Stimulated activated CD4-positive, alpha-beta T cell treated with anti-CD3 and anti-CD28 coated beads, Interleukin-12 subunit alpha, Interleukin-12 subunit beta, amount 100 ng/mL, for 48 hours (primary cell): ENCODE data around the gene RNU6-8.

Experiments
- DNase-seq, 3 donors: peaks; one replicate each; pipeline ENCODE4 v3.0.0-alpha.2; 2020; ENCODE audit warnings: low read depth in 2 of 3, low spot score in 1 of 3

RNU6-8 gene

DNA sequence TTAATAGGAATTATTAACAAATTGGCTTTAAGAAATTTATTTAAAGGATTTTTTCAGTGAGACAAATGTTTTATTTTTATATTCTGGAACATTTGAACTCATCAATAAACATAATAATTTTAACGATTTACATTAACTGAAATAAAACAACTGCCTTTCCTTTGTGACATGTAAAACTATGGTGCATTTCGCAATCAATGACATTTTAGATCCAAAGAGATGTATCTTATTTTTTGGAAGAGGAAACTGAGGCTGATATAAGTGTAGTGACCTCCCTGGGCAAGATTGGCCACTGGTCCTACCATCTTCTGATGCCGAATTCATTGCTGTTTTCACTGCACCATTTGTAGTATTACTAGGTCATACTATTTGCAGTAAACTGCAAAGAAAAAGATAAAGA, 2.5 kb upstream of the RNU6-8 start:
- DNase-seq = no peak

DNA sequence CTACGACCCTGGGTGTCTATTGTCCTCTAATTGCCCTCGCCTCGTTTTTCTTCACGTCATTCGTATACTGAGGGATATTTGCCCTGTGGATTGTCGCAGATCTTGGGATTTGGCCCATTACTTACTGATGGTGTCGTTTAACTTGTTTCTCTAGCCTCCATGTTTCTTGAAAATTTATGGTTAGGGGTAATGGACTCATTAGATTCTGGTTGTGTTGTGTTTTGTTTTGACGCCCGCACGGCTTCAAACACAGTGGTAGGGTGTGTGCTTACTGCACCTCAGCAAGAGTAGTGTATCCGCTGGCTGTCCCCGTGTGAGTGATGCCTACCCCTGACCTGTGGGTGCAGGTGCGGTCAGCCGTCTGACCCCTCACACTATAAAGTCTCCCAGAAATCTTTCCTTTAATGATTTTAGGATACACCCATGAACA, 874 bp upstream of the RNU6-8 start:
- DNase-seq = no peak

DNA sequence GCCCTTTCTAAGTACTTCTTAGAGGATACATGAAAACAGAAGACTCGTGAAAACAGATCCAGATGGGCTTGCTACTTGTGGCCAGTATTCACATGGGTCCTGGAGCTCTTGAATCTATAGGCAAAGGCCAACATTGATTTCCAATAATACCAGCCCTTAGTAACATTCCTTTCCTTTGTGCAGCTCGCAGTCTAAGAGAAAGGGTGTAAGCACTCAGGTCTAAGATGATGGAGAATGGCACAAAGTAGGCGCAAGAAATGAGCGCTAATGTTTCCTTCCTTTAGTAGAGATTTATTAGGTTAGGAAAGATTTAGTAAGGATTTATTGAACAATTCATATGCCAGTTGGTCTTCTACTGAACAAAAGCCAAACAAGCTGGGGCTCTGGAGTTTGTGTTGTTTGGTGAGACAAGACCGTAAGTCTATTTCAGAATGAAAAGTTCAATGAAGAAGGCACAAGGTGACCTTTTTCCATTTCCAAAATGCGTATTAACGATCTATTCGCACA, 525 bp downstream of the RNU6-8 start:
- DNase-seq = no peak

- DNase-seq = peak in 1 of 3 donors; percentile 5
Observed at GRCh38 chr14:32201816-32202490, 1.1 kb downstream of the RNU6-8 start, which contains the start of gene RNU6-7. TSS of gene RNU6-7 (plus strand) at chr14:32202045.

DNA sequence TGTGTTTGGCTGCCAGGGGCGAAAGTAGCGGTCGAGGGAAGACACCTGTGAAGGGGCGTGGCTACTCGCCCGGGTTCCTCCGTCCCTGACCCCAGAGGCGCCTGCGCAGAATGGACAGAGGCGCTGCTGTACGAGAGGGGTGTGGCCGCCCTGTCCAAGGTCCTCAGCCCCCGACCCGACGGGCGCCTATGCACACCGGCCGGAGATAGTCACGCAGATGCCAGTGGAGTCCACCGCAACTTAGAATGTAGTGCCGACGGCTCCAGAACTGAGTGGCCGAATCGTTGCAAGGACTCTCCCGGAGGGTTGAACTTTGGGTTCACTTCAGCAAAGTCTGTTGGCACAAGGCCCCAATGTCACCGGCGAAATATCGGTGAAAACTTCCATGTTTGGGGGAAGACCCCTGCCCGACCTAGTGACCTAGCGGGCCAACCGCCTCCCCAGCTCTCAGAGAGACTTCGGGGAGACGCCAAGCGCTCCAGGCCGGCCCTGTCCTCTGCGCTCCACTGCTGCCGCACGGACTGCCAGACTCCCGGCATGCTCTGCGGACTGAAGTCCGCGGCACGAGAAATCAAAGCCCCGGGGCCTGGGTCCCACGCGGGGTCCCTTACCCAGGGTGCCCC, 1.8 kb downstream of the RNU6-8 start:
- DNase-seq = peak; percentile 62 to 74 (median 62)

- no peak for DNase-seq
Observed at GRCh38 chr14:32200368-32201192, 2.5 kb downstream of the RNU6-8 start.

- DNase-seq = peak in 1 of 3 donors; percentile 6
Observed at GRCh38 chr14:32197919-32198318, 5.2 kb downstream of the RNU6-8 start.

DNA sequence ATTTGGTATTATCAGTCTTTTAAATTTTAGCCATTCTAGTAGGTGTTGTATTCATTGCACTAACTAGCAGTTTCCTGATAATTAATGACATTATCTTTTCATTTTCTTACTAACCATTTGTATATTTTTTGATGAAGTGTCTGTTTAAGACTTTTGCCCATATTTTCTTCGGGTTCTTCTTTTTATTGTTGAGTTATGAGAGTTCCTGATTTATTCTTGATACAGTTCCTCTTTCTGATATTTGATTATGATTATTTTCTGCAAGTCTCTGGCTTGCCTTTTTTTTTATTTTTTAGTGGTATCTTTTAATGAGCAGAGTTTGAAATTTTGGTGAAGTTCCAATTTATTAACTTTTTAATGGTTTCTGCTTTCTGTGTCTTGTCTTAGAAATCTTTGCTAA, 7.4 kb downstream of the RNU6-8 start:
- DNase-seq = no peak

GRCh38 chr14:32193532-32193931, 9.5 kb downstream of the RNU6-8 start:
- DNase-seq = no peak

GRCh38 chr14:32192712-32193373, 10.2 kb downstream of the RNU6-8 start:
- DNase-seq = peak in 1 of 3 donors; percentile 12

- no peak for DNase-seq
Observed at GRCh38 chr14:32190673-32191072, 12.4 kb downstream of the RNU6-8 start.

DNA sequence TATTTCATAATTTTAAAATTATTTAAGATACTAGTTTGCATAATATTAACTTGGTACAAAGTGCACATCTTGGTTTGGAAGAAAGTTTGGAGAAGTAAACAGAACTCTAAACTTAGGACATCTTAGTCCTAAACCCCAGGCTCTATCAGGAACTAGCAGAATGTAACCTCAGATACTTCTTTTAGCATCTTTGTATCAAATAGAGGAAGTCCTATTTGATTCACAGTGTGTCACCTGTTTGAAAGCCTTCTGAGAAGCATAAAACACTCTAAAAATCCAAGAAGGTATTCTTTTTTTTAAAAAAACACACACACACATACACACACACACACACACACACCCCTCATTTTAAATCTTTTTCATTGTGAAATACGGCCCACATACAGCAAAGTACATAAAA, 13.3 kb downstream of the RNU6-8 start:
- no peak for DNase-seq

- DNase-seq = no peak
Observed at GRCh38 chr14:32186248-32186647, 16.8 kb downstream of the RNU6-8 start.

GRCh38 chr14:32185097-32185496, 18.0 kb downstream of the RNU6-8 start:
- DNase-seq = no peak

- DNase-seq = no peak
Observed at GRCh38 chr14:32183151-32184058, 19.7 kb downstream of the RNU6-8 start.

GRCh38 chr14:32171469-32171868, 31.6 kb downstream of the RNU6-8 start:
- DNase-seq = no peak

- DNase-seq = no peak
Observed at GRCh38 chr14:32169191-32169590, 33.9 kb downstream of the RNU6-8 start.

- no peak for DNase-seq
Observed at GRCh38 chr14:32167907-32168306, 35.2 kb downstream of the RNU6-8 start.

GRCh38 chr14:32166924-32167323, 36.1 kb downstream of the RNU6-8 start:
- DNase-seq = no peak

DNA sequence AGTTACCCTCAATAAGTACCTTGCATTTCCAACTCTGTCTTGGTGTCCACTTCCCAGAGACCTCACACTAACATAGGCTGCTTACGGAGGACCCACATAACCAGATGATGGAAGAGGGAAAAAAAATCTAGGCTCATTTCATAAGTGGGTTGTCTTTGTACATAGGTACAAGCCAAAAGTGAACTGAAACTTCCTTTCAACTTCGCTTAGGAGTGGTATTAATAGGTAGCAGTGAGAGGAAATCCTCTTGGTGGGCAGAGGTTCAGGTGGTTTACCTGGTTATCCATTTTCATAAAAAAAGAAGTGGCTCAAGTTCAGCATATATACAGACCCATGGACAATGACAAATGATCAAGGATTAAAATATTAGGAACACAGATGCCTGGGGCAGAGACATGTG, 37.0 kb downstream of the RNU6-8 start:
- DNase-seq = no peak
